ENCODE measurements around the gene SH2D3C. TPM values are rescaled to one million over a fixed set of nuclear protein-coding genes. Genes with fewer than 3 reads are reported as not detected.
"Not testable (repeated sequence)": the region's sequence is repeated elsewhere in the genome, so short reads cannot be mapped to it uniquely, and the experiment has no call there.

SH2D3C gene
- total RNA-seq, 1 donor from 2014 or later = 18.3 TPM

GRCh38 chr9:127771570-127772189 lies 6.8 kb downstream of the SH2D3C start:
- ATAC-seq (no peak), DNase-seq (no peak)
- intact Hi-C loops (cut with micrococcal nuclease) = no loop called here

- ATAC-seq (peak; percentile 97), DNase-seq (peak; percentile 99)
- intact Hi-C loops (cut with micrococcal nuclease) = no loop called here
Observed at GRCh38 chr9:127770905-127771569, 7.4 kb downstream of the SH2D3C start.

GRCh38 chr9:127770583-127770904 lies 7.9 kb downstream of the SH2D3C start:
- no peak for ATAC-seq
- DNase-seq = no peak
- intact Hi-C loops (cut with micrococcal nuclease) = no loop called here

GRCh38 chr9:127769929-127770582 lies 8.4 kb downstream of the SH2D3C start:
- ATAC-seq = no peak

GRCh38 chr9:127769101-127769500 lies 9.4 kb downstream of the SH2D3C start:
- intact Hi-C loops (cut with micrococcal nuclease) = no loop called here
- no peak for DNase-seq
- ATAC-seq = no peak

More at GRCh38 chr9:127769929-127770582, 8.4 kb downstream of the SH2D3C start:
- intact Hi-C loops (cut with micrococcal nuclease) = no loop called here
- no peak for DNase-seq

- intact Hi-C loops (cut with micrococcal nuclease) = no loop called here
- ATAC-seq (no peak), DNase-seq (no peak)
Observed at GRCh38 chr9:127768698-127769097, 9.8 kb downstream of the SH2D3C start.

- intact Hi-C loops (cut with micrococcal nuclease) = no loop called here
- DNase-seq = peak; percentile 48
- no peak for ATAC-seq
Observed at GRCh38 chr9:127767909-127768331, 10.5 kb downstream of the SH2D3C start.

GRCh38 chr9:127767410-127767809 lies 11.1 kb downstream of the SH2D3C start:
- intact Hi-C loops (cut with micrococcal nuclease) = no loop called here
- DNase-seq = no peak
- no peak for ATAC-seq

- intact Hi-C loops (cut with micrococcal nuclease) = no loop called here
- no peak for DNase-seq
- no peak for ATAC-seq
Observed at GRCh38 chr9:127765418-127765817, 13.0 kb downstream of the SH2D3C start.

GRCh38 chr9:127763918-127764384 lies 14.5 kb downstream of the SH2D3C start:
- DNase-seq = peak; percentile 72
- intact Hi-C loops (cut with micrococcal nuclease) = no loop called here
- peak; percentile 73 for ATAC-seq

- ATAC-seq (peak; percentile 74), DNase-seq (peak; percentile 70)
- intact Hi-C loops (cut with micrococcal nuclease) = no loop called here
Observed at GRCh38 chr9:127762111-127762676, 16.3 kb downstream of the SH2D3C start.

- intact Hi-C loops (cut with micrococcal nuclease) = no loop called here
- peak; percentile 14 for ATAC-seq
- DNase-seq = no peak
Observed at GRCh38 chr9:127761491-127761956, 16.9 kb downstream of the SH2D3C start.

GRCh38 chr9:127761061-127761460 lies 17.4 kb downstream of the SH2D3C start:
- intact Hi-C loops (cut with micrococcal nuclease) = no loop called here
- ATAC-seq (no peak), DNase-seq (no peak)

- DNase-seq (no peak), ATAC-seq (no peak)
- intact Hi-C loops (cut with micrococcal nuclease) = no loop called here
Observed at GRCh38 chr9:127758843-127759242, 19.6 kb downstream of the SH2D3C start.

- intact Hi-C loops (cut with micrococcal nuclease) = not testable (repeated sequence)
Observed at GRCh38 chr9:127756776-127757175, 21.7 kb downstream of the SH2D3C start.

GRCh38 chr9:127756233-127756632 lies 22.2 kb downstream of the SH2D3C start:
- no peak for DNase-seq
- no peak for ATAC-seq
- intact Hi-C loops (cut with micrococcal nuclease) = no loop called here

More at GRCh38 chr9:127756776-127757175, 21.7 kb downstream of the SH2D3C start:
- not testable (repeated sequence) for DNase-seq, ATAC-seq

GRCh38 chr9:127755061-127756060 lies 23.1 kb downstream of the SH2D3C start:
- no peak for DNase-seq
- intact Hi-C loops (cut with micrococcal nuclease) = no loop called here
- ATAC-seq = peak; percentile 49

- ATAC-seq = peak; percentile 36
- intact Hi-C loops (cut with micrococcal nuclease) = no loop called here
- no peak for DNase-seq
Observed at GRCh38 chr9:127754099-127755060, 24.1 kb downstream of the SH2D3C start.

Data from left ventricle myocardium superior (tissue), 1 donor.